SIG-M5 treated with dmso at 0.1 percent for 504 hours (cell line): ENCODE measurements around the gene KITLG.
A peak's percentile ranks its signal among the peaks of the same experiment; 100 is the strongest.
"Not testable (repeated sequence)": the region's sequence is repeated elsewhere in the genome, so short reads cannot be mapped to it uniquely, and the experiment has no call there.

Experiments used
- DNase-seq: peaks from one replicate; lab custom pipeline; 2025; ENCODE audit not compliant: unreplicated experiment; lab: John Stamatoyannopoulos, UW

Gene KITLG

DNA sequence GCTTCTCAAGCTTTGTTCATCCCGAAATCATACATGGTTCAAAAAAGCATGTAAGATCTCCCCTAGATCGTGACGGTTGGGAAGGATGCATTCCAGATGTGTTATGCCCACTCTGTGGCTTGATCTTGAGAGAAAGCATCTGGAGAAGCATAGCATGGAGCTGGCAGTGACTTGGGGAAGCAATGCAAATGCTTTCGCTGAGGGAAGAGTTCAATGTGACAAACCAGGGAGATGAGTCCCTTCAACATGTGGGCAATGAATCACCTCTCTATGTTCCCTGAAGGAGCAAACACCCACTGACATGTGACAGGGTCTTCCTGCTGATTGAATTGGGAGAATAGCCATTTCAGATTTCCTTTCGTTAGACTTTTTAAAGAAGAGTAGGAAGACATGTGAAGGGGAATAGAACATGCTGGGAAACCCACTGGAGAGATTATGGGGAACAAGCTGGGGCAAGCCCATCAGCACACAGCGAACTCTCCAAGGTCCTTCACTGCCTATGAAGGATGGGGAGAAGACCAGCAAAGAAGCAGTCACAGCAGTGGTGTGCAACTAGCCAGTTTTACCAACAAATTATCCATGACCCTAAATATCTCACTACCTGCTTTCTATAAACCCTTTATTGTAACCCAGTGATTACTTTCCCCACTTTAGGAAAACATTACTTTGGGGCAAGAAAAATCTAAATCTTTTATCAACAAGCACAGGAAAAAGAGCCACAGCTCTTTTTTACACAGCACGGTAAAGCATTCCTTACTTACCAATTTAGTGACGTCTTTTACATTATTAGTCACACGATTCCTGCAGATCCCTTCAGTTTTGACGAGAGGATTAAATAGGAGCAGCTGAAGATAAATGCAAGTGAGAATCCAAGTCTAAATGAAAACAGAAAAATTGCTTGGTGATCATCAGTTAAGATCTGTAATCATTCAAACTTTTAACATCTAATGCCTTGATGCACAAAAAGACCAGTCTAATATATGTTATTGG is 35.0 kb downstream of the KITLG start:
- DNase-seq, result no peak

- no peak for DNase-seq
These were observed 40.4 kb downstream of the KITLG start for GRCh38 chr12:88539893-88540292.

- no peak for DNase-seq
These were observed 41.6 kb downstream of the KITLG start for GRCh38 chr12:88538697-88539096.

GRCh38 chr12:88538250-88538649 is 42.0 kb downstream of the KITLG start:
- peak; percentile 10 for DNase-seq

- DNase-seq, result no peak
These were observed 49.4 kb downstream of the KITLG start for GRCh38 chr12:88530868-88531267.

DNA sequence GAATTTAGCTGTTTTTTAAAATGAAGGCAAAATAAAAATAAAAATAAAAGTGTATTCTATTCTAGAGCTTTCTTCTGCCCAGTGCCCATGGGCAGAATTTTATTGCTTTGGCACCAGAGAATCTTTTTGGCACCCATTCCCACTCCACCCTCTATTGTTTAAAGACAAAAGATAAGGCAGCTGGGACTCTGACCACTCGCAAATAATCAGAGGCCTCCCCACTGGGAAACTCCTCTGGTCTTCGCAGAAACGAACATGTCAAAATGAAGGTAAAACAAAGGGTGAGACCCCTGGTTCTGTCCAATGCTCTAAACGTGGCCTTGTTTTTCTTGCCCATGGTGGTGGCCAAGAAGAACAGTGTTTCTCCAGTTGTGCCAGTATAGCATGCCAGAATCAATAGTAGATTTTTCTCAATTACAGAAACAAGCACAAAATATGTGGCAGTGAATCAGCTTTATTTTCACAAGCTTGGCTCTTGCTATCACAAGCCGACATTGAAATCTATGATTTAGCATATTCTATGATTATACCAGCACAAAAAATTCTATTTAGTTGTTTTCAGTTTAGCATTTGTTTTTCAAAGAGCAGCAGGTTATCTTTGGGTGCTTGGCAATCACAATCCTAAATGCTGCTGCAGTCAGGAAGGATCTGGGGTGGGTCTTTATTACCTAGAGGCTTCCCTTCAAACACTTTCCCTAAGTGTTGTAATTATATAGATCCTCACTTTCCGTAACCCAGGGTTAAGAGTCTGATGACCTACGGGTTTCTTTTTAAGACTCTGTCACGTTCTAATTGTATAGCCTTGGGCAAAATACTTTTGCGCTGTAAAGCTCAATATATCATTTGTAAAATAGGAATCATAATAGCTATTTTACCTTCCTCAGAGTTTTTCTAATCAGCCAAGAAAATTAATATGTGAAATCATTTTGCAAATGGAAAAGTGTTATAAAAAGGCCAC is 50.5 kb downstream of the KITLG start:
- no peak for DNase-seq

- no peak for DNase-seq
These were observed 57.3 kb downstream of the KITLG start for GRCh38 chr12:88522961-88523360.

GRCh38 chr12:88520436-88520820 is 59.8 kb downstream of the KITLG start:
- no peak for DNase-seq

- DNase-seq, result no peak
These were observed 60.4 kb downstream of the KITLG start for GRCh38 chr12:88519802-88520435.

GRCh38 chr12:88518863-88519403 is 61.3 kb downstream of the KITLG start:
- DNase-seq, result no peak

DNA sequence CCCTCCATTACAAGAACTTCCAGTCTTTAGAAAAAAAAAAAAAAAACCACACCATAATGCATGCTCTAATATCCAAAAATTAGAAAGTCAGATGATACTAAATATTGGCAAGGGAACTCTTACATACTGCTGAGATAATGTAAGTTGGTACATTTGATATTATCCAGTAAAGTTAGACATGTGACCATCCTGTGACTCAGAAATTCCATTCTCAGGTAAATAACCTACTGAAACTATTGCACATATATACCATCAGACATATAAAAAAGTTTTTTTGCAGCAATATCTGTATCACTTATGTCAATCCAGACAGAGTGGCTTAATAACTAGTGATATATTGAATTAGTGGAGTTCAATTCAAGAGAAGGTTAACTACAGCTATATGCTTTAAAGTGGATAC is 63.5 kb downstream of the KITLG start:
- no peak for DNase-seq

DNA sequence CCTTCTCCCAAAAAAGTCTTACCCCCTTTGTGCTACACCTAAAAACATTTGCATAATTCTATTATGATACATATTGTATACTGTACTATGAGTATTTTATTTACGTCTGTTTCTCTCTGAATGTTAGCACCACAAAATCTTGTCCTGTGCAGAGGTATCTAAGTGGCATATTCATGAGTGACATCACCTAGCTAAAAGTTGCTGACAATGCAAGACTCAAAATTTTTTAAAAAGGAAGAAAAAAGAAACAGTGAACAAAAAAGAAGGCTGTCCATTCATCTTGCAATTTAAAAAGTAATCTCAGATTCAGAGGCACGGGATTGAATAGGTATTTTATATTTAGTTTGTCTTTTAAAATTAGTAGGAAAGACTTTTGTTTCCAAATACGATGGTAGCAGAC is 69.4 kb downstream of the KITLG start:
- DNase-seq, result no peak

DNA sequence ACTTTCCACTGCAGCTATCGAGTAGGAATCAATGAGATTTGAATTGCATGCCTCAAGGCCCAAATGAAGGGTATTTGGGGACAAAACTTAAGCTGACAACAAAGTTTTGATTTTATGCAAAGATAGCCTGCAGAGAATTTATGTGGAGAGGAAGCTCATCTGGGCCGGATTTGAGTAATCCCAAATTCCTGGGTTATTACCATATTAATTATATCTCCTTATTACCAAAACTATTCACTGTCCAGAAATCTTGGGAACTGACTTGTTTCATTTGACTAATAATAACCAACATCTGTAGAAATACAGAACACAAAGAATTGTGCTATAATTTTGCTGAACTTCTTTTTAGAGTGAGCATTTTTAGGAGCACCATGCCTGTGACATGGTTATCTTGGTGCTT is 70.4 kb downstream of the KITLG start:
- DNase-seq, result no peak

- DNase-seq, result no peak
These were observed 70.9 kb downstream of the KITLG start for GRCh38 chr12:88509347-88509746.

DNA sequence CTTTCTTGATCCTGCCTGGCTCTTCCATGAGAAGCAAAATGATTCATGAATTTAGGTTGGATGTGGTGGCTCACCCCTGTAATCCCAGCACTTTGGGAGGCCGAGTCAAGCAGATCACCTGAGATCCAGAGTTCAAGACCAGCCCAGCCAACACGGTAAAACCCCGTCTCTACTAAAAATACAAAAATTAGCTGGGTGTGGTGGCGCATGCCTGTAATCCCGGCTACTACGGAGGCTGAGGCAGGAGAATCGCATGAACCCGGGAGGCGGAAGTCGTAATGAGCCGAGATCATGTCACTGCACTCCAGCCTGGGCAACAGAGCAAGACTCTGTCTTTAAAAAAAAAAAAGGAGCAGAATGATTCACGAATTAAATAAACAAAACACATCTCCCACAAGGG is 72.4 kb downstream of the KITLG start:
- DNase-seq, result not testable (repeated sequence)

- DNase-seq, result no peak
These were observed 73.0 kb downstream of the KITLG start for GRCh38 chr12:88507270-88507669.

GRCh38 chr12:88505696-88506095 is 74.6 kb downstream of the KITLG start:
- DNase-seq, result no peak

DNA sequence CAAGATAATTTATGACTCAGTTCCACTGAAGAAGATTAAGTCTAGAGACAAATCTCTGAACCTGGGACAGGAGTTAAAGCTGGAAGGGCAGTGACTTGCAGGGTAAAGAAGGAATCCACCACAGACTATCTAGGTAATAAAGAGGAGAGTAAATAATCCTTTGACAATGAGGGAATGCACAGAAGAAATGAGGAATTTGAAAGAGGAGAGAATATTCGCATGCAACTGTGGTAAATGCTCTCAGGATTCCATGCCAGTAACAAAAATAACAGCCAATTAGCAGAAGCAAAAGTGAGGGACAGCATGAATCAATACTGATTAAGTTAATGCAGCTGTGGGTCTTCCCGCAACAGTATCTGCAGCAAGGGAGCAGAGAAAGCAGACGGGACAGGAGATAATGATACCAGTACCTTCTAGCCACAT is 77.0 kb downstream of the KITLG start:
- no peak for DNase-seq

- DNase-seq, result no peak
These were observed 78.0 kb downstream of the KITLG start for GRCh38 chr12:88501972-88502938.

DNA sequence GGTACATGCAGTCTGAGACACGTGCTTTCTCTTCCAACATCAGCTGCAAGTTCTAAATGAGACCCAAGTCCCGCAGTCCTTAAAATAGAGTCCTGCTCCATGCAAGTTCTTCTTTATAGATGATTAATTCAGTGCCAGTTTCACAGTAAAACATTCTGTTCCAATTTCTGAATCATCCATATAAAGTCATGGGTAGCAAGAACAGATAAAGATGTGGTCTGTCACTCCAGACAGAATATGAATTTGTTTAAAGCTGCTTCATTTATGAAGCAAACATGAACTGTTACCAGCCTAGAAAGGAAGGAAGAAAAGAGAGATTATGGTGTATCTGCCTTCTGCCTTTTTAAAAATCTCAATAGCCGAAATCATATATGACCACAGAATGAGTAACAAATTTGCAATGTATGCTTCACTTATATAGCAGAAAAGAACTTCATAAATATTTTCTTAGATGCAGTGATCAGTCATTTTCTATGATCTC is 83.3 kb downstream of the KITLG start:
- DNase-seq, result no peak
